Testis (tissue), 3 donors: ENCODE results near the gene PWWP2B. TPM values are rescaled to one million over a fixed set of nuclear protein-coding genes. Genes with fewer than 3 reads are reported as not detected.

Experiments used
- DNase-seq: peaks from one replicate; pipeline ENCODE4 v3.0.0-alpha.2; 2019
- H3K27ac ChIP-seq, 2 donors: fragments of 200-600 bp; sonication (generic); one replicate each; pipeline ENCODE4 v1.5.1; 2019
- H3K27me3 ChIP-seq: fragments of 200-600 bp; sonication (generic); one replicate; pipeline ENCODE4 v1.5.1; 2019
- H3K36me3 ChIP-seq: fragments of 200-600 bp; sonication (generic); one replicate; pipeline ENCODE4 v1.5.1; 2017; ENCODE audit warnings: low read depth; ENCODE audit errors: missing control alignments
- H3K4me1 ChIP-seq: fragments of 200-600 bp; sonication (generic); one replicate; pipeline ENCODE4 v1.5.1; 2019
- H3K4me3 ChIP-seq, 2 donors: fragments of 200-600 bp; sonication (generic); one replicate each; pipeline ENCODE4 v1.5.1; 2017 to 2019
- H3K9me3 ChIP-seq: fragments of 200-600 bp; sonication (generic); one replicate; pipeline ENCODE4 v1.5.1; 2017
- POLR2A ChIP-seq: fragments of 450-650 bp; IDR thresholded peaks from one replicate; pipeline ENCODE4 v1.6.1; 2017; ENCODE audit warnings: antibody characterized with exemption, mild to moderate bottlenecking, moderate library complexity
- WGBS, 2 donors: methylation state at CpG; one replicate each; pipeline ENCODE4 v1.1.5; 2018; 5-methylcytosine and 5-hydroxymethylcytosine counted together
- intact Hi-C: fragments of 100-400 bp; cut with DNase I; formaldehyde crosslinking; loops from one replicate; pipeline ENCODE4 v1.15.1; 2023; ENCODE audit warnings: low total_unique reads
- polyA plus RNA-seq: library from polyadenylated mRNA; stranded (reverse); fragments of 350-450 nt; fragmentation: Illumina TruSeq; extraction: RNeasy Lipid Tissue Mini Kit (QIAGEN cat#74804); gene quantifications from one replicate; pipeline ENCODE4 v1.2.3, GENCODE V29; 2014; ENCODE audit warnings: low read depth, low replicate concordance; ENCODE audit not compliant: insufficient read depth
- total RNA-seq, 2 donors: library from RNA; depleted of rRNA; stranded (reverse); fragments of >200 nt; gene quantifications; one replicate each; pipeline ENCODE4 v1.2.3, GENCODE V29; 2016
- TF ChIP-seq, protein P1 (sequence below), 3 experiments: fragments of 450-650 bp in 2 of 3; fragments of 200-600 bp in 1 of 3; sonication (generic) in 1 of 3; IDR thresholded peaks; one replicate each; pipeline ENCODE4 v1.5.1; 2016 to 2019; ENCODE audit warnings: antibody characterized with exemption in 3 of 3, mild to moderate bottlenecking in 2 of 3, moderate library complexity in 1 of 3

PWWP2B gene
- total and polyA plus RNA-seq, 3 donors from 2014 or later, result 16.0 to 45.1 (median 32.6) TPM

DNA sequence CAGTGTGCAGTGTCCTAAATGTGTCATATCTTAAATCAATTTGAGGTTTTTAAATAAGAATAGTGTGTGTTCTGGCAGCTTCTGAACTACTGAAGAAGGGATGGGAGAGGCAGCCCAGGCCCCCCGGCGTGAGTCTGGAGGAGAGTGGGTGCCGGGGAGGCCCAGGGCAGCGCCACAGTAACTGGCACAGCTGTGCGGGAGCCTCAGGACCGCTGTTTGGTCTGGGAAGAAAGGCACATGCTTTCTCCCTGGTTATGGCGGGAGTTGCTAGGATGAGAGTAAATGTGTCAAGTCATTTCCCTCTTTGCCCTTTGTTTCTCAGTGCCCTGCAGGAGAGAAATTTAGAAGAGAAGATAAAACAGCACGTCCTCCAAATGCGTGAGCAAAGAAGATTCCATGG, 31.9 kb upstream of the PWWP2B start:
- Histone ChIP-seq H3K4me1 (no peaks in the 10 kb centered on the region), H3K4me3 (no peak overlapping the region), H3K36me3 (no peaks in the 10 kb centered on the region), H3K27ac (no peak overlapping the region), H3K9me3 (no peaks in the 10 kb centered on the region), H3K27me3 (no peaks in the 10 kb centered on the region)
- 84 to 87% methylated on average over 9 of the region's 9 CpGs for WGBS, 2 donors
- no peak for DNase-seq
- intact Hi-C loops, result no loop called here
- TF ChIP-seq POLR2A, result no peak
- TF ChIP-seq, protein P1, sequence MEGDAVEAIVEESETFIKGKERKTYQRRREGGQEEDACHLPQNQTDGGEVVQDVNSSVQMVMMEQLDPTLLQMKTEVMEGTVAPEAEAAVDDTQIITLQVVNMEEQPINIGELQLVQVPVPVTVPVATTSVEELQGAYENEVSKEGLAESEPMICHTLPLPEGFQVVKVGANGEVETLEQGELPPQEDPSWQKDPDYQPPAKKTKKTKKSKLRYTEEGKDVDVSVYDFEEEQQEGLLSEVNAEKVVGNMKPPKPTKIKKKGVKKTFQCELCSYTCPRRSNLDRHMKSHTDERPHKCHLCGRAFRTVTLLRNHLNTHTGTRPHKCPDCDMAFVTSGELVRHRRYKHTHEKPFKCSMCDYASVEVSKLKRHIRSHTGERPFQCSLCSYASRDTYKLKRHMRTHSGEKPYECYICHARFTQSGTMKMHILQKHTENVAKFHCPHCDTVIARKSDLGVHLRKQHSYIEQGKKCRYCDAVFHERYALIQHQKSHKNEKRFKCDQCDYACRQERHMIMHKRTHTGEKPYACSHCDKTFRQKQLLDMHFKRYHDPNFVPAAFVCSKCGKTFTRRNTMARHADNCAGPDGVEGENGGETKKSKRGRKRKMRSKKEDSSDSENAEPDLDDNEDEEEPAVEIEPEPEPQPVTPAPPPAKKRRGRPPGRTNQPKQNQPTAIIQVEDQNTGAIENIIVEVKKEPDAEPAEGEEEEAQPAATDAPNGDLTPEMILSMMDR (IDR thresholded peaks at IDR 0.05), result no peak

DNA sequence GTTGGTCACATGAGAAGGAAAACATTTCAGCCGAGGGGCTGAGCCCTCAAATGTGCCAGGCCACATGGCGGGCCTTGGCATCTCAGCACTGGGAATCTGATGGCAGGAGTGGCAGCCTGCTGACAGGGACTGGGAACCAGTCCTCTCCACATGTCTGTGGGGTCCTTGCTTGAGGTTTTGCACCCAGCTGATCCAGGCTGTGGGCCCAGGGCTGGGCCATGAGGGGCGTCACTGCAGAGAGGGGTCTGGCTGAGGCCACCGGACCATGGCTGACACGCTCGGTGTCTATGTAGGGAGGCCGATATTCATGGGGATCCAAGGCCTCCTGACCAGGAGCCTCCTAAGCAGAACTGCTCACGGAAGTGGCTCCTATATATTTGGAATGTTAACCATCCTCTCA, 31.0 kb upstream of the PWWP2B start:
- Histone ChIP-seq H3K4me1 (no peaks in the 10 kb centered on the region), H3K36me3 (no peaks in the 10 kb centered on the region), H3K9me3 (no peaks in the 10 kb centered on the region), H3K27me3 (no peaks in the 10 kb centered on the region), H3K4me3 (no peak overlapping the region), H3K27ac (no peak overlapping the region)
- WGBS, 2 donors, result 97 to 100% methylated on average over 3 to 8 of the region's 8 CpGs
- intact Hi-C loops, result no loop called here
- TF ChIP-seq POLR2A, result no peak
- TF ChIP-seq, protein P1 (IDR thresholded peaks at IDR 0.05), result no peak
- no peak for DNase-seq

DNA sequence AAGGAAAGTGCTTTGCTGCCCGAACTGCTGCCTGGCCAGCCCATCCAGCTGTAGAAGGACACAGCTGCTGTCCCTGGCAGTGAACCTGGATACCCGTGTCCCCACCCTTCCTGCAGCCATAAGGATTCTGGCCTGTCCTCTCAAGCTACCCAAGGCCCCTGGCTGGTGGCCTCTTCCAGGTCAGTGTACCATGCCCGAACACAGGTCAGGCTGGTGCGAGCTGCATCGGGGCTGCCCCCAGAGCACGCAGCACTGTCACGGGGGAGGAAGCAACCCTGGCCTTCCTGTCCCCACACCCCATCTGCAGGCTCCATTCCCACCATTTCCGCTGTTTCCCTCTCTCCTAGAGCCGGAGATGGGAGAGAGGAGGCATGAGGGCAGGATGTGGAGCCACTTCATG, 30.5 kb upstream of the PWWP2B start:
- intact Hi-C loops, result no loop called here
- no peaks in the 10 kb centered on the region for H3K27me3 ChIP-seq
- H3K9me3 ChIP-seq, result no peaks in the 10 kb centered on the region
- H3K27ac ChIP-seq, result no peak overlapping the region
- no peaks in the 10 kb centered on the region for H3K4me1 ChIP-seq
- no peaks in the 10 kb centered on the region for H3K36me3 ChIP-seq
- H3K4me3 ChIP-seq, result no peak overlapping the region
- DNase-seq, result no peak
- 76 to 92% methylated on average over 9 of the region's 9 CpGs for WGBS, 2 donors
- TF ChIP-seq, protein P1 (IDR thresholded peaks at IDR 0.05), result no peak

DNA sequence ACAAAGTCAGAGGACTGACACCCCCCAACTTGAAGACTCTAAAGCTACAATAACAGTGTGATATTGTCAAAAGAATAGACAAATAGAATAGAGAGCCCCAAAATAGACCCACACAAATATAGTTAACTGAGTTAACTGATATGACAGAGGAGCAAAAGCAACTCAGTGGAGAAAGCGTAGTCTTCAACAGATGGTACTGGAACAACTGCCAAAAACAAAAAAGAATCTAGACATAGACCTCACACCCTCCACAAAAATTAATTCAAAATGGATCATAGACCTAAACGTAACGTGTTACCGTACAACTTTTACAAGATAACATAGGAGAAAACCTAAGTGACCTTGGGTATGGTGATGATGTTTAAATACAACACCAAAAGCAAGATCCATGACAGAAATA, 28.6 kb upstream of the PWWP2B start:
- Histone ChIP-seq H3K4me1 (no peaks in the 10 kb centered on the region), H3K36me3 (no peaks in the 10 kb centered on the region), H3K4me3 (no peak overlapping the region), H3K27ac (no peak overlapping the region), H3K27me3 (no peaks in the 10 kb centered on the region), H3K9me3 (no peaks in the 10 kb centered on the region)
- intact Hi-C loops, result no loop called here
- 72 to 96% methylated on average over 4 of the region's 4 CpGs for whole genome bisulfite sequencing, 2 donors
- DNase-seq, result no peak
- TF ChIP-seq POLR2A, result no peak
- TF ChIP-seq, protein P1 (IDR thresholded peaks at IDR 0.05), result no peak

DNA sequence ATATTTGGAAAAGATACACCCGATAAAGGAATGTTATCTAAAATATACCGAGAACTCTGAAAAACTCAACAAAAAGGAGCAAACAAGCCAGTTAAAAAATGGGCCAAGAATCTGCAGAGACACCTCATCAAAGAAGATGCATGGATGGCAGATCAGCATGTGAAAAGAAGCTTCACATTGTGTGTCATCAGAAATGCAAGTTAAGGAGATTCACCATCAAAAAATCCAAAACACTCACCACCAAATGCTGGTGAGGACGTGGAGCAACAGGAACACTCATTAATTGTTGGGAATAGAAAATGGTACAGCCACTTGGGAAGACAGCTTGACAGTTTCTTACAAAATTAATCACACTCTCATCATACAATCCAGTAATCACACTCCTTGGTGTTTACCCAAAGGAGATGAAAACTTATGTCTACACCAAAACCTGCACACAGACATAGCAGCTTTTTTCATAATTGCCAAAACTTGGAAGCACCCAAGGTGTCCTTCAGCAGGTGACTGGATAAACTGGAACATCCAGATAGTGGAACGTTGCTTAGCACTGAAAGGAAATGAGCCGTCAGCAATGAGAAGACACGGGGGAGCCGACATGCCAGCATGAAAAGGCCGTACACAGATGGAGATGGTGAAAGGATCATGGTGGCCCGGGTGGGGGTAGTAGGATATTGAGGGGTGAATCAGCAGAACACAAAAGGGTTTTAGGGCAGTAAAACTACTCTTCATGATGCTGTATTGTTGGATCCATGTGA, 27.9 kb upstream of the PWWP2B start:
- Histone ChIP-seq H3K4me1 (no peaks in the 10 kb centered on the region), H3K27ac (no peak overlapping the region), H3K9me3 (no peaks in the 10 kb centered on the region), H3K27me3 (no peaks in the 10 kb centered on the region), H3K4me3 (no peak overlapping the region), H3K36me3 (no peaks in the 10 kb centered on the region)
- TF ChIP-seq, protein P1 (IDR thresholded peaks at IDR 0.05), result no peak
- no peak for TF ChIP-seq POLR2A
- no peak for DNase-seq
- intact Hi-C loops, result no loop called here
- 79 to 83% methylated on average over 9 of the region's 9 CpGs for WGBS, 2 donors
